NCI-H524 treated with DMSO at 0.1 percent for 48 hours (cell line): Measurements from ENCODE around the gene TBC1D1.

Source experiments
- DNase-seq: peaks from one replicate; lab custom pipeline; 2025; lab: John Stamatoyannopoulos, UW

Gene TBC1D1

GRCh38 chr4:37994569-37994968, 103.7 kb downstream of the TBC1D1 start:
- no peak for DNase-seq

GRCh38 chr4:37995299-37995821, 104.5 kb downstream of the TBC1D1 start:
- DNase-seq = no peak

GRCh38 chr4:37995981-37996775, 105.3 kb downstream of the TBC1D1 start:
- no peak for DNase-seq

GRCh38 chr4:37998226-37998625, 107.3 kb downstream of the TBC1D1 start:
- no peak for DNase-seq

GRCh38 chr4:37999000-37999716, 108.3 kb downstream of the TBC1D1 start:
- DNase-seq = no peak

- no peak for DNase-seq
Measured at GRCh38 chr4:37999965-38000364, 109.1 kb downstream of the TBC1D1 start.

- DNase-seq = no peak
Measured at GRCh38 chr4:38001927-38002326, 111.0 kb downstream of the TBC1D1 start.

GRCh38 chr4:38002451-38003071, 111.7 kb downstream of the TBC1D1 start:
- DNase-seq = no peak

GRCh38 chr4:38003102-38003501, 112.2 kb downstream of the TBC1D1 start:
- DNase-seq = no peak

GRCh38 chr4:38003628-38004027, 112.7 kb downstream of the TBC1D1 start:
- no peak for DNase-seq

GRCh38 chr4:38004062-38004461, 113.2 kb downstream of the TBC1D1 start:
- no peak for DNase-seq

GRCh38 chr4:38004887-38005286, 114.0 kb downstream of the TBC1D1 start:
- DNase-seq = no peak

- no peak for DNase-seq
Measured at GRCh38 chr4:38005637-38006036, 114.8 kb downstream of the TBC1D1 start.

- no peak for DNase-seq
Measured at GRCh38 chr4:38007645-38008044, 116.8 kb downstream of the TBC1D1 start.

GRCh38 chr4:38008571-38009021, 117.7 kb downstream of the TBC1D1 start:
- peak; percentile 71 for DNase-seq

GRCh38 chr4:38009421-38009820, 118.5 kb downstream of the TBC1D1 start:
- DNase-seq = no peak

GRCh38 chr4:38009949-38010348, 119.1 kb downstream of the TBC1D1 start:
- DNase-seq = no peak

- DNase-seq = no peak
Measured at GRCh38 chr4:38011511-38012162, 120.8 kb downstream of the TBC1D1 start.

GRCh38 chr4:38013461-38014366, 122.8 kb downstream of the TBC1D1 start:
- no peak for DNase-seq

GRCh38 chr4:38014421-38014852, 123.6 kb downstream of the TBC1D1 start:
- DNase-seq = no peak
